CD14-positive monocyte (primary cell): Measurements from ENCODE around the gene FBXL17. TPM values are rescaled to one million over a fixed set of nuclear protein-coding genes. Genes with fewer than 3 reads are reported as not detected.

Experiments
- DNase-seq, 3 donors: peaks; one replicate each; pipeline ENCODE4 v3.0.0-alpha.2; 2011 to 2022
- H2AFZ ChIP-seq: 2 replicates; pipeline ENCODE4 v1.6.0; 2012; ENCODE audit warnings: mild to moderate bottlenecking, low read depth, low read length, inconsistent platforms; ENCODE audit not compliant: insufficient read depth, poor library complexity, severe bottlenecking
- H3K27ac ChIP-seq, 2 donors: 1 replicate in 1 of 2; 2 replicates in 1 of 2; pipeline ENCODE4 v1.5.1; 2012 to 2013; ENCODE audit warnings: low read length in 2 of 2, control low read depth in 1 of 2, inconsistent platforms in 1 of 2, low read depth in 1 of 2, mild to moderate bottlenecking in 1 of 2
- H3K27me3 ChIP-seq, 2 donors: one replicate each; pipeline versions ENCODE4 v1.6.0 to v1.6.1; 2011 to 2013; ENCODE audit warnings: low read length in 2 of 2; ENCODE audit not compliant: control insufficient read depth in 2 of 2, insufficient read depth in 2 of 2
- H3K36me3 ChIP-seq, 2 donors: replicated peaks in 1 of 2; 1 replicate in 1 of 2; 2 replicates in 1 of 2; pipeline versions ENCODE4 v1.5.1 to v1.6.1; 2012 to 2013; ENCODE audit warnings: low read length in 2 of 2, control low read depth in 1 of 2, inconsistent platforms in 1 of 2, mild to moderate bottlenecking in 1 of 2; ENCODE audit not compliant: insufficient read depth in 2 of 2, control insufficient read depth in 1 of 2
- H3K4me1 ChIP-seq, 2 donors: 1 replicate in 1 of 2; 2 replicates in 1 of 2; pipeline versions ENCODE4 v1.5.1 to v1.6.1; 2012 to 2013; ENCODE audit warnings: low read length in 2 of 2, control low read depth in 1 of 2, inconsistent platforms in 1 of 2, mild to moderate bottlenecking in 1 of 2, moderate library complexity in 1 of 2; ENCODE audit not compliant: insufficient read depth in 2 of 2, control insufficient read depth in 1 of 2
- H3K4me2 ChIP-seq: replicated peaks from 2 replicates; pipeline ENCODE3; 2012; ENCODE audit warnings: low read length, moderate library complexity, mild to moderate bottlenecking; ENCODE audit not compliant: poor library complexity, severe bottlenecking; ENCODE audit errors: extremely low read depth
- H3K4me3 ChIP-seq, 3 experiments: fragments of 200-600 bp in 1 of 3; sonication (generic) in 1 of 3; replicated peaks in 1 of 3; 1 replicate in 2 of 3; 2 replicates in 1 of 3; pipeline ENCODE4 v1.5.1; 2011 to 2013; ENCODE audit warnings: low read length in 3 of 3, mild to moderate bottlenecking in 3 of 3, control low read depth in 2 of 3, low read depth in 2 of 3, inconsistent platforms in 1 of 3, moderate library complexity in 1 of 3
- H3K79me2 ChIP-seq: 2 replicates; pipeline ENCODE4 v1.6.0; 2012; ENCODE audit warnings: mild to moderate bottlenecking, control low read depth, inconsistent platforms, low read length, moderate library complexity; ENCODE audit not compliant: insufficient read depth
- H3K9ac ChIP-seq: 2 replicates; pipeline ENCODE4 v1.6.0; 2017; ENCODE audit warnings: low read length, mild to moderate bottlenecking; ENCODE audit not compliant: insufficient read depth, poor library complexity, severe bottlenecking
- H3K9me3 ChIP-seq, 2 donors: replicated peaks in 1 of 2; 1 replicate in 1 of 2; 2 replicates in 1 of 2; pipeline versions ENCODE4 v1.5.1 to v1.6.1; 2012 to 2013; ENCODE audit warnings: low read length in 2 of 2, control low read depth in 1 of 2; ENCODE audit not compliant: control insufficient read depth in 1 of 2, insufficient read depth in 1 of 2
- H4K20me1 ChIP-seq: 2 replicates; pipeline ENCODE4 v1.6.0; 2012; ENCODE audit warnings: mild to moderate bottlenecking, low read length, control low read depth, moderate library complexity; ENCODE audit not compliant: insufficient read depth
- H3K27ac Mint-ChIP-seq, 7 donors: one replicate each; pipeline ENCODE4 v1.8.0; 2020; ENCODE audit warnings: mild to moderate bottlenecking in 7 of 7, mixed read lengths in 7 of 7, moderate library complexity in 6 of 7, inconsistent platforms in 2 of 7
- H3K27me3 Mint-ChIP-seq, 3 donors: one replicate each; pipeline ENCODE4 v1.8.0; 2021 to 2022; ENCODE audit warnings: low read depth in 3 of 3, mild to moderate bottlenecking in 3 of 3, mixed read lengths in 3 of 3, moderate library complexity in 3 of 3, inconsistent platforms in 1 of 3
- H3K36me3 Mint-ChIP-seq, 2 donors: one replicate each; pipeline ENCODE4 v1.8.0; 2020; ENCODE audit warnings: mixed read lengths in 2 of 2, inconsistent platforms in 1 of 2, mild to moderate bottlenecking in 1 of 2
- H3K4me1 Mint-ChIP-seq: one replicate; pipeline ENCODE4 v1.8.0; 2020; ENCODE audit warnings: mild to moderate bottlenecking, mixed read lengths
- H3K4me3 Mint-ChIP-seq, 2 donors: one replicate each; pipeline ENCODE4 v1.8.0; 2020; ENCODE audit warnings: mild to moderate bottlenecking in 2 of 2, mixed read lengths in 2 of 2, moderate library complexity in 1 of 2
- H3K9me3 Mint-ChIP-seq, 7 donors: one replicate each; pipeline ENCODE4 v1.8.0; 2020 to 2022; ENCODE audit warnings: mixed read lengths in 7 of 7, mild to moderate bottlenecking in 6 of 7, moderate library complexity in 6 of 7, inconsistent platforms in 2 of 7
- CTCF ChIP-seq: fragments of 200-600 bp; IDR thresholded peaks from one replicate; pipeline ENCODE4 v1.8.0; 2022; ENCODE audit warnings: antibody characterized with exemption, mild to moderate bottlenecking
- whole genome bisulfite sequencing: methylation state at CpG from one replicate; pipeline ENCODE4 v1.1.5; 2013; ENCODE audit warnings: missing lambda C conversion rate; ENCODE audit not compliant: insufficient coverage; 5-methylcytosine and 5-hydroxymethylcytosine counted together
- intact Hi-C, 2 donors: fragments of 100-400 bp; cut with micrococcal nuclease; formaldehyde crosslinking; loops; one replicate each; pipeline versions ENCODE4 v1.15.0 to v1.15.1; 2023
- polyA plus RNA-seq, 3 donors: library from polyadenylated mRNA; depleted of rRNA in 1 of 3; unstranded in 2 of 3; stranded (reverse) in 1 of 3; fragments of 300-500 nt in 2 of 3; fragments of >200 nt in 1 of 3; fragmentation: Illumina TruSeq in 2 of 3; gene quantifications; 1 replicate in 2 of 3; 2 replicates in 1 of 3; pipeline ENCODE4 v1.2.3, GENCODE V29; 2012 to 2021

FBXL17 gene
- polyA plus RNA-seq, 3 donors, result 1.5 to 6.6 (median 2.0) TPM

DNA sequence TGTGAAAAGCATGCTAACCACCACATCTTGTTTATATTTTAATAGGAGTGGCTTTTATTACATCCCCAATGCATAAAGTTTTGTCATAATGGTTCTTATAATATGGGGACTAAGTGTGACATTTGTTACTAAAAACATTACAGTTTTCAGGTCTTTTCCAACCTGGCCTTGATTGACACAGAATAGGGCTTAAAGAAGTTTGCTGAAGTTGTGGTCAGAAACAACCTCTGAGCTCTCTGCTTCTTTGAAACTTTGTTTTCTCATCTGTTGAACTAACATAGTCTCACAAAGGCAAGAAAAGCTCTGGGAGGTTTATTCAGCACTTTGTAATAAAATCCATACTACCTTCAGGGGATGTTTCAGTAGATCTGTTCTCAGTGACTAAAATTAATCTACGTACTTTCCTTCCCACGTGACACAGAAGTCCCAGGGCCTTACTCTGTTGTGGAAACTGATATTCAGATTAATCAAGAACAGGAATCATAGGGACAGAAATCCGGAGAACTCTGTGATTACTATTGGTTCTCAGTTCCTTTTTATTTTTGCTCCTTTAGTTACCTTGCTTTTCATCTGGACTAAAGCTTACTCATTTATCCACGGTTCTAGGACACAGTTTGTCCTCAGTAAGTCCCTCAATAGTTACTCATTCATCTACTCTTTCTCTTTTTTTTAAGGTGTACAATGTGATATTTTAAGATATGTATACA lies 422.2 kb downstream of the FBXL17 start:
- H3K27me3 ChIP-seq, result no peaks in the 10 kb centered on the region
- H3K4me1 ChIP-seq, result no peaks in the 10 kb centered on the region
- peaks cover 0 to 5% (median 0%) of the 10 kb centered on the region in 7 donors for H3K9me3 Mint-ChIP-seq
- 100% methylated on average over 1 of the region's 4 CpGs for whole genome bisulfite sequencing
- no peak overlapping the region for H3K27ac Mint-ChIP-seq
- no peak overlapping the region for H2AFZ ChIP-seq
- H3K9ac ChIP-seq, result no peak overlapping the region
- H3K4me3 ChIP-seq, result no peak overlapping the region
- intact Hi-C loops, result no loop called here
- H3K79me2 ChIP-seq, result no peaks in the 10 kb centered on the region
- DNase-seq, result no peak
- TF ChIP-seq CTCF, result no peak
- peaks cover 0 to 1% (median 0%) of the 10 kb centered on the region in 3 donors for H3K27me3 Mint-ChIP-seq
- H3K27ac ChIP-seq, result no peak overlapping the region
- H3K36me3 Mint-ChIP-seq, result no peaks in the 10 kb centered on the region
- no peak overlapping the region for H3K4me3 Mint-ChIP-seq
- no peaks in the 10 kb centered on the region for H3K9me3 ChIP-seq
- H3K4me2 ChIP-seq, result no peak overlapping the region
- no peaks in the 10 kb centered on the region for H4K20me1 ChIP-seq
- H3K36me3 ChIP-seq, result no peaks in the 10 kb centered on the region
- no peaks in the 10 kb centered on the region for H3K4me1 Mint-ChIP-seq

GRCh38 chr5:107958861-107959260 lies 423.0 kb downstream of the FBXL17 start:
- no peaks in the 10 kb centered on the region for H3K4me1 Mint-ChIP-seq
- H3K4me2 ChIP-seq, result no peak overlapping the region
- H3K9ac ChIP-seq, result no peak overlapping the region
- no peak overlapping the region for H3K27ac ChIP-seq
- H3K27me3 Mint-ChIP-seq, result peaks cover 0 to 1% (median 0%) of the 10 kb centered on the region in 3 donors
- H2AFZ ChIP-seq, result no peak overlapping the region
- no peaks in the 10 kb centered on the region for H4K20me1 ChIP-seq
- H3K36me3 ChIP-seq, result no peaks in the 10 kb centered on the region
- no peaks in the 10 kb centered on the region for H3K79me2 ChIP-seq
- 80% methylated on average over 3 of the region's 3 CpGs for WGBS
- TF ChIP-seq CTCF, result no peak
- H3K4me3 Mint-ChIP-seq, result no peak overlapping the region
- DNase-seq, result no peak
- H3K36me3 Mint-ChIP-seq, result no peaks in the 10 kb centered on the region
- no peak overlapping the region for H3K4me3 ChIP-seq
- no peaks in the 10 kb centered on the region for H3K4me1 ChIP-seq
- intact Hi-C loops, result no loop called here
- H3K9me3 Mint-ChIP-seq, result peaks cover 0 to 5% (median 0%) of the 10 kb centered on the region in 7 donors
- no peak overlapping the region for H3K27ac Mint-ChIP-seq
- H3K27me3 ChIP-seq, result no peaks in the 10 kb centered on the region
- H3K9me3 ChIP-seq, result no peaks in the 10 kb centered on the region
